HepG2 (cell line): ENCODE data around the gene RGL1. TPM values are rescaled to one million over a fixed set of nuclear protein-coding genes. Genes with fewer than 3 reads are reported as not detected.

Experiments
- ATAC-seq: fragments of 200-7000 bp; cut with Tn5 transposase; 3 replicates; pipeline ENCODE4 v1.9.1; 2020; ENCODE audit warnings: mild to moderate bottlenecking, moderate library complexity
- BruUV-seq: library from RNA; stranded (reverse); fragments of 400-500 nt; replicated peaks from 2 replicates; lab custom pipeline; 2021; lab: Mats Ljungman, UMichigan
- CTCF ChIA-PET: fragments of 300-600 bp; formaldehyde crosslinking; extraction: SDS; loops from one replicate; lab custom pipeline; 2021; ENCODE audit warnings: low total read pairs, inconsistent platforms, low intra/inter-chr PET ratio; lab: Yijun Ruan, JAX
- POLR2A ChIA-PET: fragments of 350-600 bp; sonication (Branson Sonifier 250); formaldehyde crosslinking; loops from one replicate; lab custom pipeline; 2020; ENCODE audit warnings: antibody characterized with exemption, inconsistent platforms; lab: Yijun Ruan, JAX
- DNase-seq: peaks from one replicate; pipeline ENCODE4 v3.0.0-alpha.2; 2015; ENCODE audit warnings: low spot score
- FAIRE-seq: peaks from 3 replicates; lab custom pipeline; 2011; peaks lifted over from hg19 to GRCh38; lab: Jason Lieb, UNC
- H2AFZ ChIP-seq: one replicate; pipeline ENCODE4 v1.6.1; 2011; ENCODE audit warnings: low read length, inconsistent platforms
- H3K27ac ChIP-seq: fragments of 300-600 bp; 3 replicates; pipeline ENCODE4 v1.8.0; 2011; ENCODE audit warnings: mixed run types, mild to moderate bottlenecking, mixed read lengths, low read length, inconsistent platforms; ENCODE audit not compliant: insufficient read depth; ENCODE audit errors: extremely low read length
- H3K27me3 ChIP-seq, 2 experiments: fragments of 200-600 bp in 1 of 2; 2 replicates in 1 of 2; 3 replicates in 1 of 2; pipeline versions ENCODE4 v1.6.0 to v1.8.0; 2011; ENCODE audit warnings: low read length in 2 of 2, mild to moderate bottlenecking in 2 of 2, moderate library complexity in 2 of 2, inconsistent platforms in 1 of 2; ENCODE audit not compliant: insufficient read depth in 2 of 2, control insufficient read depth in 1 of 2
- H3K36me3 ChIP-seq, 2 experiments: fragments of 200-600 bp in 1 of 2; replicated peaks in 1 of 2; 2 replicates in 1 of 2; 3 replicates in 1 of 2; pipeline versions ENCODE4 v1.5.1 to v1.8.0; 2011; ENCODE audit warnings: low read length in 2 of 2, inconsistent platforms in 1 of 2; ENCODE audit not compliant: insufficient read depth in 2 of 2, control insufficient read depth in 1 of 2
- H3K4me1 ChIP-seq: 2 replicates; pipeline ENCODE4 v1.5.1; 2012; ENCODE audit warnings: low read length, inconsistent platforms; ENCODE audit not compliant: insufficient read depth
- H3K4me2 ChIP-seq: 2 replicates; pipeline ENCODE4 v1.6.0; 2011; ENCODE audit warnings: low read depth, low read length, inconsistent platforms
- H3K4me3 ChIP-seq, 3 experiments: fragments of 200-600 bp in 1 of 3; sonication (generic), shearing (Covaris generic) in 1 of 3; replicated peaks in 1 of 3; 2 replicates each; pipeline ENCODE4 v1.5.1; 2011 to 2016; ENCODE audit warnings: low read length in 3 of 3, inconsistent platforms in 2 of 3, low read depth in 2 of 3, mild to moderate bottlenecking in 2 of 3, control low read depth in 1 of 3, mixed read lengths in 1 of 3; ENCODE audit not compliant: insufficient read depth in 1 of 3
- H3K79me2 ChIP-seq: one replicate; pipeline ENCODE4 v1.6.1; 2011; ENCODE audit warnings: low read length, inconsistent platforms; ENCODE audit not compliant: insufficient read depth
- H3K9ac ChIP-seq: 2 replicates; pipeline ENCODE4 v1.6.0; 2011; ENCODE audit warnings: mild to moderate bottlenecking, low read depth, low read length, inconsistent platforms; ENCODE audit not compliant: insufficient read depth
- H3K9me3 ChIP-seq: 2 replicates; pipeline ENCODE4 v1.5.1; 2012; ENCODE audit warnings: mild to moderate bottlenecking, low read length
- H4K20me1 ChIP-seq: 2 replicates; pipeline ENCODE4 v1.6.0; 2011; ENCODE audit warnings: inconsistent platforms, mild to moderate bottlenecking, low read length, moderate library complexity; ENCODE audit not compliant: insufficient read depth
- ARID5B ChIP-seq: IDR thresholded peaks from 2 replicates; pipeline ENCODE4 v1.4.0; 2020; ENCODE audit warnings: mild to moderate bottlenecking, missing genetic modification reagents
- CBX1 ChIP-seq: IDR thresholded peaks from one replicate; pipeline ENCODE4 v1.6.1; 2016; ENCODE audit warnings: antibody characterized with exemption, low read depth
- HNF4A ChIP-seq: sonication (generic); formaldehyde crosslinking; IDR thresholded peaks from 2 replicates; pipeline ENCODE4 v1.4.0; 2020; ENCODE audit warnings: missing genetic modification reagents
- RARA ChIP-seq: IDR thresholded peaks from 2 replicates; pipeline ENCODE4 v1.6.1; 2016; ENCODE audit warnings: missing genetic modification reagents, missing compliant biosample characterization
- SNAPC2 ChIP-seq: sonication (generic); formaldehyde crosslinking; IDR thresholded peaks from 2 replicates; pipeline ENCODE4 v1.8.1; 2022; ENCODE audit warnings: mild to moderate bottlenecking, missing genetic modification reagents
- TEAD3 ChIP-seq: optimal IDR thresholded peaks from 2 replicates; pipeline ENCODE3; 2016; ENCODE audit warnings: borderline replicate concordance
- ZBTB4 ChIP-seq: sonication (generic); formaldehyde crosslinking; IDR thresholded peaks from 2 replicates; pipeline ENCODE4 v1.4.0; 2020; ENCODE audit warnings: missing genetic modification reagents, mild to moderate bottlenecking, borderline replicate concordance
- WGBS: methylation state at CpG from one replicate; pipeline ENCODE4 v1.1.6; 2017; ENCODE audit warnings: low lambda C conversion rate; 5-methylcytosine and 5-hydroxymethylcytosine counted together
- in situ Hi-C: cut with HindIII; loops from 2 replicates; pipeline ENCODE4 v1.10.0; 2017; ENCODE audit warnings: low pct_unique_long_range_greater_than_20kb; ENCODE audit not compliant: extremely low pct_ligation_motif_present
- intact Hi-C: fragments of 100-400 bp; cut with micrococcal nuclease; formaldehyde crosslinking; loops from one replicate; pipeline ENCODE4 v1.10.0; 2022; ENCODE audit not compliant: unreplicated experiment
- polyA plus RNA-seq, 8 experiments: library from polyadenylated mRNA; depleted of rRNA in 3 of 8; stranded (reverse) in 7 of 8; unstranded in 1 of 8; fragments of >200 nt; fragmentation: Illumina TruSeq in 4 of 8; extraction: Trizol in 4 of 8; gene quantifications; 2 replicates each; pipeline versions ENCODE4 v1.2.1 to v1.2.3, GENCODE V29; 2011 to 2016; ENCODE audit warnings: low read depth in 4 of 8, missing spikeins in 1 of 8, mixed read lengths in 1 of 8; ENCODE audit not compliant: insufficient read depth in 1 of 8
- total RNA-seq, 5 experiments: library from RNA; depleted of rRNA; stranded (reverse); fragments of >200 nt; fragmentation: Illumina TruSeq; extraction: Trizol; gene quantifications; 2 replicates each; pipeline ENCODE4 v1.2.3, GENCODE V29; 2016; ENCODE audit warnings: low read depth in 1 of 5

The RGL1 gene
- total and polyA plus RNA-seq, 2 of the 13 experiments (the other 11 are each of a cell fraction or from before 2014, with no cell fraction given): 3.5 to 4.7 TPM

GRCh38 chr1:183859831-183860230 lies 54.9 kb downstream of the RGL1 start:
- peak; percentile 20 for DNase-seq
- Histone ChIP-seq H2AFZ (no peak overlapping the region), H3K4me1 (peaks cover 31% of the 10 kb centered on the region), H3K36me3 (no peaks in the 10 kb centered on the region; a peak in 1 of 5 replicates), H3K27me3 (no peaks in the 10 kb centered on the region), H4K20me1 (no peaks in the 10 kb centered on the region), H3K27ac (no peak overlapping the region), H3K4me2 (no peak overlapping the region), H3K4me3 (no peak overlapping the region), H3K9me3 (no peaks in the 10 kb centered on the region), H3K79me2 (no peaks in the 10 kb centered on the region), H3K9ac (no peak overlapping the region)
- ATAC-seq: no peak
- peak; percentile 23 for TF ChIP-seq TEAD3 (CRISPR knock-in tag)
- peak; percentile 41; the same call in 1 of the 2 replicates for TF ChIP-seq HNF4A (CRISPR knock-in tag)
- no peak for TF ChIP-seq CBX1
- TF ChIP-seq RARA: 0 out of 2 replicates have a peak, but pooled peaks have one; percentile 28
- no peak for TF ChIP-seq SNAPC2 (CRISPR knock-in tag)
- peak; percentile 42 for TF ChIP-seq ARID5B (CRISPR knock-in tag)
- no peak for TF ChIP-seq ZBTB4 (CRISPR knock-in tag)
- no TSS peak for BruUV-seq
- in situ Hi-C loops (no loop called here), intact Hi-C loops (no loop called here)
- CTCF ChIA-PET: no interaction called here
- FAIRE-seq: no peak
- POLR2A ChIA-PET: no interaction called here
- 70% methylated on average over 3 of the region's 3 CpGs for WGBS
